Activated naive CD4-positive, alpha-beta T cell treated with anti-CD3 and anti-CD28 coated beads, Interleukin-2, amount 50 U/mL, for 72 hours (primary cell): ENCODE measurements around the gene IGFBP6. TPM values are rescaled to one million over a fixed set of nuclear protein-coding genes. Genes with fewer than 3 reads are reported as not detected.

Source experiments
- ATAC-seq, 2 donors: fragments of 150-1000 bp; cut with Tn5 transposase; 2 replicates each; pipeline ENCODE4 v1.10.0; 2021; ENCODE audit warnings: mild to moderate bottlenecking in 2 of 2, moderate library complexity in 2 of 2
- DNase-seq, 2 donors: peaks; one replicate each; pipeline ENCODE4 v3.0.0; 2021 to 2022; ENCODE audit warnings: low spot score in 2 of 2
- H3K27ac Mint-ChIP-seq, 2 donors: one replicate each; pipeline ENCODE4 v1.8.0; 2022; ENCODE audit warnings: mild to moderate bottlenecking in 2 of 2, mixed read lengths in 2 of 2
- H3K36me3 Mint-ChIP-seq, 2 donors: one replicate each; pipeline ENCODE4 v1.8.0; 2022; ENCODE audit warnings: mixed read lengths in 2 of 2
- H3K9me3 Mint-ChIP-seq, 2 donors: one replicate each; pipeline ENCODE4 v1.8.0; 2022; ENCODE audit warnings: mixed read lengths in 2 of 2
- total RNA-seq, 2 donors: library from RNA; stranded (reverse); gene quantifications; one replicate each; pipeline ENCODE4 v1.2.3, GENCODE V29; 2022

Gene IGFBP6
- total RNA-seq, 2 donors from 2014 or later, result 1.5 to 3.6 TPM

- no peaks in the 10 kb centered on the region for H3K36me3 Mint-ChIP-seq
- ATAC-seq, result no peak
- H3K9me3 Mint-ChIP-seq, result no peaks in the 10 kb centered on the region
These were observed 21.4 kb downstream of the IGFBP6 start for GRCh38 chr12:53118751-53119300.

DNA sequence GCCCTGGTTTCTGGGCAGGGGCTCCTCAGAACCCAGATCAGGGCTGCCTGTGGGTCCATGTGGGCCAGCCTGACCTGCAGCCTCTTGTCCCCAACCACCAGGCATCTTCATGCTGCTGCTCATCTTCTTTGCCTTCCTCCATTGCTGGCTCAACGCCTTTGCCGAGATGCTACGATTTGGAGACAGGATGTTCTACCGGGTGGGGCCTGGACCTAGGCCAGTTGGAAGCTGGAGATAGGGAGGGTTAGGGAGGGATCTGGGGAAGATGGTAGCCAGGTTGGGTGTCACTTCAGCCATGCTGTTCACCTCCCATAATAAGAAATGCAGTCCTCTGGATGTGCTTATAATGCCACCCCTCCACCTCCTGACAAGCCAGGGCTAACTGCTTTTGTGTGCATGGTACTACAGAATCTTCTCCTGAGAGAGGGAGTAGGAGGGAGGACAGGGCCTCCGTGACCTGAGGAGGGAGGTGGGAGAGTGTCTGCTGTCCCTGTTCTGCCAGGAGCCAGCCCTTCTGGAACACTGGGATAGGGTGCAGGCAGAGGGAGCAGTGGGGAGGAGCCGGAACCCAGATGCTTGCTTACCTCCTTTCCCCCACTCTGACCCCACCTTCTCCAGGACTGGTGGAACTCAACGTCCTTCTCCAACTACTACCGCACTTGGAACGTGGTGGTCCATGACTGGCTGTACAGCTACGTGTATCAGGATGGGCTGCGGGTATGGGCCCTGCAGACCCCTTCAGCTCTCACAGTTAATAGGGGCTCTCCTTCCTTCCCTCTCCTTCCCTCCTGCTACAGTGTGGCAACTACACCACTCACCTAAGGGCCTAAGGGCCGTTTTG, 23.4 kb downstream of the IGFBP6 start:
- ATAC-seq (no peak), DNase-seq (no peak)
- Mint-ChIP-seq H3K9me3 (no peaks in the 10 kb centered on the region), H3K36me3 (no peaks in the 10 kb centered on the region), H3K27ac (no peak overlapping the region)

More at GRCh38 chr12:53118751-53119300, 21.4 kb downstream of the IGFBP6 start:
- no peak for DNase-seq
- H3K27ac Mint-ChIP-seq, result peak overlapping the region in 1 of 2 donors; percentile 27

DNA sequence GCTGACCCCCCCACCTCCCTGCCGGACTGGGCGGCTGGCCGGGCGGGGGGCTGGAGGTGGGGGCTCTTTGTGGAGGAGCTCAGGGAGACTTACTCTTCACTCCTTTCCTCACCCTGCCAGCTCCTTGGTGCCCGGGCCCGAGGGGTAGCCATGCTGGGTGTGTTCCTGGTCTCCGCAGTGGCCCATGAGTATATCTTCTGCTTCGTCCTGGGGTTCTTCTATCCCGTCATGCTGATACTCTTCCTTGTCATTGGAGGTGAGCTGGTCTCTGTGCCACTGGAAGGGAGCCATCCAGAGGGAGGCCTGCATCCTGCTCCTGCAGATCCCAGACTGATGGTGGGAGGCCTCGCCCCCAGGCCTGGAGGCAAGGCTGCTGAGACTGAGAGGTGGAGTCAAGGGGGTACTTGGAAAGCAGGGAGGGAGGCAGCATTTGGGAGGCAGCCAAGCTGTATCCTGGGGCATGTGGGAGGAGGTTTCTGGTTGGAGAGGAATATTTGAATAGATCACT, 25.5 kb downstream of the IGFBP6 start:
- no peak overlapping the region for H3K27ac Mint-ChIP-seq
- DNase-seq (no peak), ATAC-seq (no peak)
- H3K36me3 Mint-ChIP-seq, result no peaks in the 10 kb centered on the region
- H3K9me3 Mint-ChIP-seq, result no peaks in the 10 kb centered on the region

DNA sequence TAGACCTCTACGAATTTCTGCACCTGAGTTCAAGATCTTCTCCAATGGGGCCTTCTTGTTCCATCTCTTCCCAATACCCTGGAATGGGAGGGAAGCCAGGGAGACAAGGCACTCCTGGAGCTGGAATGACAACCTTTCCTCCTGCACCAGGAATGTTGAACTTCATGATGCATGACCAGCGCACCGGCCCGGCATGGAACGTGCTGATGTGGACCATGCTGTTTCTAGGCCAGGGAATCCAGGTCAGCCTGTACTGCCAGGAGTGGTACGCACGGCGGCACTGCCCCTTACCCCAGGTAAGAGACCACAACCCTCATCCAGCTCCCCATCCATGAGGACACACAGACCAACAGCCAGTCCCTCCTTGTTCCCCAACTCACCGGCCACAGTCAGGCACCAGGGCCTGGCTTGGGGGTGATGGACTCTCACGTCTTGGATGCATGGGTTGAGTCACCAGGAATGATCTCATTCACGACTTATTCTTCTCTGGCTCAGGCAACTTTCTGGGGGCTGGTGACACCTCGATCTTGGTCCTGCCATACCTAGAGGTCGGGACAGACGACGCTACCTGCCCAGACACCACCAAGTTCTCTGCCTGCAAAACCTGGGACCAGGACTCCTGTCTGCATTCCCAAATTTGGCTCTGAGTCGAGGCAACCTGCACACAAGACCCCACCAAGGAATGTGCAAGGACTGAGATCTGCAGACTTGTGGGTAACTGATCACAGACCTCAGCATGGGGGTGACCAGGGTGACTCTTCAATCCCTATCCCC, 26.3 kb downstream of the IGFBP6 start:
- no peak for ATAC-seq
- DNase-seq, result no peak
- H3K9me3 Mint-ChIP-seq, result no peaks in the 10 kb centered on the region
- no peak overlapping the region for H3K27ac Mint-ChIP-seq
- no peaks in the 10 kb centered on the region for H3K36me3 Mint-ChIP-seq

DNA sequence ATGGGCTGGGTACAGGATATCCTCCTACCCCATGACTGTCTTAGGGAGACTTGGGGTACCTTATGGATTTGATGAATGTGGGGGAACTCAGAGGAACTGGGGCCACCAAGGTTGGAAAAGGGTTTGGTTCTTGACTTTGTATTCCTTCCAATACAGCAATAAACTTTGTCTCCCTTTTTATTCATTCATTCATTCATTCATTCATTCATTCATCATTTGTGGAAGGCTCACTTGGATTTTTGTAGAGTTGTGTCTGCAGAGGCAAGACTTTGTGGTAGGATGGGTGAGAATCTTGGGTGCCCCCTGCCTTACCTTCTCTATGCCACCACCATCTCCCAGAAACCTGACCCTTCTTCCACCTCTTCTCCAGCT, 26.9 kb downstream of the IGFBP6 start:
- ATAC-seq, result no peak
- no peak for DNase-seq
- Mint-ChIP-seq H3K27ac (no peak overlapping the region), H3K9me3 (no peaks in the 10 kb centered on the region), H3K36me3 (no peaks in the 10 kb centered on the region)

DNA sequence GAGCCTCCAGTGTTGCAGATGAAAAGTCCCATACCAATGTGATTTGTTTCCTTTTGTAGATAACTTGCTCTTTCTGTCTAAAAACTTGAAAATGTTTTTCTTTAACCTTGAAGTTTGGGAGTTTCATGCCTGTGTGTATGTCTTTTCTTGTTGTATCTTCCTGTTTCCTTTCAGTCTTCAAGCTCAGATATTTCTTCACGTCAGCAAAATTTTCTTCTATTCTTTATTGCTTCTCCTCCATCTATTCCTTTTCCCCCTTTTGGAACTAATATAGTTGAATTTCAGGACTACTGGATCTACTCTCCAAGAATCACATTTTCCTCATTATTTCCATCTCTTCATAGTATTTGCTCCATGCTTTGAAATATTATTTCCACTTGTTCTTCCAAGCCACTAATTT, 29.7 kb downstream of the IGFBP6 start:
- H3K27ac Mint-ChIP-seq, result no peak overlapping the region
- ATAC-seq, result no peak

DNA sequence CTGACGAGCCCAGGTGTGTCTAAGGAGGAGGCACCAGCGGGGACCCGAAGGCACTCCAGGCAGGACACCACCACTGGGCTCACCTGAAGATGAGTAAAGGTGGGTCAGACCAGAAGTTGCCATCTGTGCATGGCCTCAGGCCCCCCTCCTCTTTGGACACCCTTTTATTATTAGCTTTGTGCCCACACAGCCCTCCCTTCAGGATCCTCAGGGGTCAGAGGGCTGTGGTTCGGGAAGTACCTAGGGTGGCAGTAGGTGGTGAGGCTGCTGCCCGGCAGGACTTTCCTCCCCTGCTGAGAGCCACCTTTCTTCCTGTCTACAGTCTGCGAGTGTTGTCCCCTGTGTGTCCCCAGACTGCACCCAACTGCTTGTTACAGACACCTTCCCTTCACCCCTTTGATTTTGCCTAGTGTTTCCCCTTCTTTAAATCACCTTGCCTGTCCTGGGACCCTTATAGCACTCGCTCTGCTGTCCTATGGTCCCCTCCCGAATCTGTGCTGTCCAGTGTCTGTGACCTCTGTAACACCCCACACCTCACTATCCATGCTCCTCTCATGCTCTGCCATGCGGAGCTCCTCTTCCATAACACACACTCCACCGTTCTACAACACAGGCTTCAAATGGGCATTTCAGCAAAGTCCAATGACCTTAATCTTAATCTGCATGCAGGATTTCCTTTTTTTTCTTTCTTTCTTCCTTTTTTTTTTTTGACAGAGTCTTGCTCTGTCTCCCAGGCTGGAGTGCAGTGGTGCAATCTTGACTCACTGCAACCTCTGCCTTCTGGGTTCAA, 31.5 kb downstream of the IGFBP6 start:
- no peak overlapping the region for H3K27ac Mint-ChIP-seq
- ATAC-seq, result no peak
- H3K9me3 Mint-ChIP-seq, result no peaks in the 10 kb centered on the region
- no peak for DNase-seq
- H3K36me3 Mint-ChIP-seq, result no peaks in the 10 kb centered on the region

More for the DNA sequence above, 29.7 kb downstream of the IGFBP6 start:
- DNase-seq, result no peak
- no peaks in the 10 kb centered on the region for H3K36me3 Mint-ChIP-seq
- no peaks in the 10 kb centered on the region for H3K9me3 Mint-ChIP-seq

GRCh38 chr12:53131844-53132243, 34.4 kb downstream of the IGFBP6 start:
- ATAC-seq, result no peak
- Mint-ChIP-seq H3K27ac (no peak overlapping the region), H3K9me3 (no peaks in the 10 kb centered on the region), H3K36me3 (no peaks in the 10 kb centered on the region)
- DNase-seq, result no peak

- Mint-ChIP-seq H3K9me3 (peaks cover 4 to 9% of the 10 kb centered on the region in 2 donors), H3K36me3 (peaks cover 6 to 8% of the 10 kb centered on the region in 2 donors), H3K27ac (no peak overlapping the region)
- DNase-seq (no peak), ATAC-seq (no peak)
These were observed 36.3 kb downstream of the IGFBP6 start for GRCh38 chr12:53133722-53134121.

- DNase-seq (no peak), ATAC-seq (no peak)
- Mint-ChIP-seq H3K9me3 (peaks cover 0 to 5% of the 10 kb centered on the region in 2 donors), H3K36me3 (no peaks in the 10 kb centered on the region), H3K27ac (no peak overlapping the region)
These were observed 45.9 kb downstream of the IGFBP6 start for GRCh38 chr12:53143355-53143754.

- ATAC-seq (no peak), DNase-seq (no peak)
- no peaks in the 10 kb centered on the region for H3K9me3 Mint-ChIP-seq
- no peak overlapping the region for H3K27ac Mint-ChIP-seq
- no peaks in the 10 kb centered on the region for H3K36me3 Mint-ChIP-seq
These were observed 48.2 kb downstream of the IGFBP6 start for GRCh38 chr12:53145383-53146260.

GRCh38 chr12:53147181-53147580, 49.7 kb downstream of the IGFBP6 start:
- no peak for DNase-seq

DNA sequence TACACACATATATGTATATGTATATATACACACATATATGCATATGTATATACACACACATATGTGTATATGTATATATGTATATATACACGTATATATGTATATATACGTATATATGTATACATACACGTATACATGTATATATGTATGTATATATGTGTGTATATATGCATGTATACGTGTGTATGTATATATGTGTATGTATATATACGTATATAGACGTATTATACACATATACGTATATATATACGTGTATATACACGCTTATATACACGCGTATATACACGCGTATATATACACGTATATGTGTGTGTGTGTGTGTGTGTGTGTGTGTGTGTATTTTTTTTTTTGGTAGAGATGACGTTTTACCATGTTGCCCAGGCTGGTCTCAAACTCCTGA, 50.2 kb downstream of the IGFBP6 start:
- ATAC-seq, result no peak
- Mint-ChIP-seq H3K27ac (no peak overlapping the region), H3K36me3 (no peaks in the 10 kb centered on the region), H3K9me3 (no peaks in the 10 kb centered on the region)
- no peak for DNase-seq

More at GRCh38 chr12:53147181-53147580, 49.7 kb downstream of the IGFBP6 start:
- no peak for ATAC-seq
- Mint-ChIP-seq H3K27ac (no peak overlapping the region), H3K9me3 (no peaks in the 10 kb centered on the region), H3K36me3 (no peaks in the 10 kb centered on the region)

DNA sequence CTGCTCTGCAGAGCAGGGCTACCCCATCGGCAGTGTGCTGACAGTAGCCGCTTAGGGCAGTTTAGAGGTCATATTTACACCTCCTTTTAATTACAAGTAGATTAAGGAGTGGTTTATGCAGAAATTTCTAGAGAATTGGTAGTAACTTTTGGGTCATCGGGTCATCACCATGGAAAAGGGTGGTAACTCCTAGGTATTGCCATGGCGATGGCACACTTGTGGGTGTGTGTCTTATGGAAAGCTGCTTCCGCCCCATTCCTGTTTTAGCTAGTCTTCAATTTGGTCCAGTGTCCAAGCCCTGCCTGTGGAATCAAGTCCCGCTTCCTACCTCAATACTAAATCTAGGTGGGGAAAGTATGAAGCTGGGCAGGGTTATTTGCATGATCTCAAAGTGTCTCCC, 53.6 kb downstream of the IGFBP6 start:
- Mint-ChIP-seq H3K36me3 (no peaks in the 10 kb centered on the region), H3K9me3 (no peaks in the 10 kb centered on the region)

More for the DNA sequence above, 53.6 kb downstream of the IGFBP6 start:
- no peak for ATAC-seq
- DNase-seq, result no peak
- no peak overlapping the region for H3K27ac Mint-ChIP-seq
